ENCODE measurements around the gene EIF3CL.
"Not testable (repeated sequence)": the region's sequence is repeated elsewhere in the genome, so short reads cannot be mapped to it uniquely, and the experiment has no call there.

EIF3CL gene

GRCh38 chr16:28374281-28374680 is 29.4 kb downstream of the EIF3CL start:
- DNase-seq; in situ Hi-C loops (cut with HindIII; ENCODE audit: low pct_ligation_motif_present, low pct_unique_long_range_greater_than_20kb, low sequenced_read_pairs): not testable (repeated sequence)

- DNase-seq; in situ Hi-C loops (cut with HindIII; ENCODE audit: low pct_ligation_motif_present, low pct_unique_long_range_greater_than_20kb, low sequenced_read_pairs): not testable (repeated sequence)
Measured at GRCh38 chr16:28367926-28368325, 35.7 kb downstream of the EIF3CL start.

GRCh38 chr16:28364268-28365173 is 39.1 kb downstream of the EIF3CL start:
- in situ Hi-C loops (cut with HindIII; ENCODE audit: low pct_ligation_motif_present, low pct_unique_long_range_greater_than_20kb, low sequenced_read_pairs); DNase-seq: not testable (repeated sequence)

- DNase-seq; in situ Hi-C loops (cut with HindIII; ENCODE audit: low pct_ligation_motif_present, low pct_unique_long_range_greater_than_20kb, low sequenced_read_pairs): not testable (repeated sequence)
Measured at GRCh38 chr16:28363408-28363807, 40.2 kb downstream of the EIF3CL start, which contains the start of gene NPIPB6. Gene NPIPB6, minus strand, starts transcription at chr16:28363508. Its CDS starts 686 bp downstream, at chr16:28362822.

GRCh38 chr16:28362600-28362999 is 41.0 kb downstream of the EIF3CL start:
- in situ Hi-C loops (cut with HindIII; ENCODE audit: low pct_ligation_motif_present, low pct_unique_long_range_greater_than_20kb, low sequenced_read_pairs); DNase-seq: not testable (repeated sequence)

GRCh38 chr16:28338230-28338629 is 65.4 kb downstream of the EIF3CL start:
- DNase-seq; in situ Hi-C loops (cut with HindIII; ENCODE audit: low pct_ligation_motif_present, low pct_unique_long_range_greater_than_20kb, low sequenced_read_pairs): not testable (repeated sequence)

- DNase-seq; in situ Hi-C loops (cut with HindIII; ENCODE audit: low pct_ligation_motif_present, low pct_unique_long_range_greater_than_20kb, low sequenced_read_pairs): not testable (repeated sequence)
Measured at GRCh38 chr16:28336940-28337710, 66.5 kb downstream of the EIF3CL start.

GRCh38 chr16:28335678-28336077 is 68.0 kb downstream of the EIF3CL start:
- DNase-seq; in situ Hi-C loops (cut with HindIII; ENCODE audit: low pct_ligation_motif_present, low pct_unique_long_range_greater_than_20kb, low sequenced_read_pairs): not testable (repeated sequence)

- DNase-seq; in situ Hi-C loops (cut with HindIII; ENCODE audit: low pct_ligation_motif_present, low pct_unique_long_range_greater_than_20kb, low sequenced_read_pairs): not testable (repeated sequence)
Measured at GRCh38 chr16:28332632-28333031, 71.0 kb downstream of the EIF3CL start.

GRCh38 chr16:28330981-28331380 is 72.7 kb downstream of the EIF3CL start:
- DNase-seq; in situ Hi-C loops (cut with HindIII; ENCODE audit: low pct_ligation_motif_present, low pct_unique_long_range_greater_than_20kb, low sequenced_read_pairs): not testable (repeated sequence)

GRCh38 chr16:28330232-28330631 is 73.4 kb downstream of the EIF3CL start:
- in situ Hi-C loops (cut with HindIII; ENCODE audit: low pct_ligation_motif_present, low pct_unique_long_range_greater_than_20kb, low sequenced_read_pairs); DNase-seq: not testable (repeated sequence)
